Forelimb muscle (tissue), 1 donor: ENCODE data around the gene FBXO2. TPM values are rescaled to one million over a fixed set of nuclear protein-coding genes. Genes with fewer than 3 reads are reported as not detected.
"Not testable (repeated sequence)": the region's sequence is repeated elsewhere in the genome, so short reads cannot be mapped to it uniquely, and the experiment has no call there.

Experiments
- DNase-seq: peaks from one replicate; pipeline ENCODE4 v3.0.0-alpha.2; 2013; ENCODE audit warnings: low read depth
- polyA plus RNA-seq: library from polyadenylated mRNA; unstranded; fragments of 120-200 nt; gene quantifications from one replicate; pipeline ENCODE4 v1.2.1, GENCODE V29; 2013; ENCODE audit not compliant: insufficient read length

FBXO2 gene
- polyA plus RNA-seq, 1 donor: 0.32 TPM

DNA sequence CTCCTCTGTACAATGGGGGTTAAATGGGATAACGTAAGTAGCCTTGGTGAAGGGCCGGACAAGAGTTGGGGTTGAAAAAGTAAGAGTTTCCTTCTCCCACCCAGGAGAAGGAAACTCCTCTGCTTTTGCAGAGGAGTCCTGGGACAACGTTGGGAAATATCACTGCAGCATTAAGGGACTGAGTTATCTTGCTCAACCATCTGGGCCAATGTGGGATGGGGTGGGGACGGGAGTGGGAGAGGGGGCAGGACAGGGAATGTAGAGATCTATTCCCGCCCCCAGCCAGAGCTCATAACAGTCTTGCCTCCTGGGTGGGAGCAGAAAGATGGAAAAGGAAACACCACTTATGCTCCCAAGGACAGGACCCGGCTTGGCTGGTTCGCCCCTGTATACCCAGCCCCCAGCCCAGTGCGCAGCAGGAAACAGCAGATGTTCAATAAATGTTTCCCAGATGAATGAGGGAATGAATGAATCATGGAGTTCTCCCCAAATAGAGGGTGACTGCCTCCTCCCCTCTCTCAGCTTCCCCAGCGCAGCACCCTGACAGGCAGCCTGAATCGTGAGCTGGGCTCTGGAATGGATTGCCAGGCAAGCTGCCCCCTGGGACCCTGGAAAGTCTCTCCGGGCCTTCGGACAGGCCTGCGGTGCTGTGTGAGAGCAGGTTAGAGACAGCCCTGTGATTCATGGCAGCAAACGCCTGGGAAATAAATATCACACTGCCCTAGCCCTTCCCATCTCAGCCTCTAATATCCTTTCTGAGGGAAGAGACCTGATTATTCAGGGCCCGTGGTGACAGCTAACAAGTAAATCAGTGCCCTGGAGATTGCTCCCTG lies 24.8 kb downstream of the FBXO2 start:
- no peak for DNase-seq

DNA sequence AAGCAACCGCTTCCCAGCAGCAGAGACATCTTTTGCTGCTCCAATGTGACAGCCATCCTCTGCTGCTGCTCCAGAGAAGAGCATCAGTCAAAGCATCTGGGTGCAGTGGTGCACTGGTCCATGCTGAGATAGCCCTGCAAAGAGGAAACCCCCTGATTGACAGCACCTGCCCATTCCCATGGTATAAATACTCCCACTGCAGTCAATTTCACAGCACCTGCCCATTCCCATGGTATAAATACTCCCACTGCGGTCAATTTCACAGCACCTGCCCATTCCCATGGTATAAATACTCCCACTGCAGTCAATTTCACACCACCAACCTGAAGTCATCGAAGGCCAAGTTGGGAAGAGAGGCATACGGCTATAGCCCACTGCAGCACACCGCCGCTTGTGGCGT lies 25.5 kb downstream of the FBXO2 start:
- DNase-seq: no peak

DNA sequence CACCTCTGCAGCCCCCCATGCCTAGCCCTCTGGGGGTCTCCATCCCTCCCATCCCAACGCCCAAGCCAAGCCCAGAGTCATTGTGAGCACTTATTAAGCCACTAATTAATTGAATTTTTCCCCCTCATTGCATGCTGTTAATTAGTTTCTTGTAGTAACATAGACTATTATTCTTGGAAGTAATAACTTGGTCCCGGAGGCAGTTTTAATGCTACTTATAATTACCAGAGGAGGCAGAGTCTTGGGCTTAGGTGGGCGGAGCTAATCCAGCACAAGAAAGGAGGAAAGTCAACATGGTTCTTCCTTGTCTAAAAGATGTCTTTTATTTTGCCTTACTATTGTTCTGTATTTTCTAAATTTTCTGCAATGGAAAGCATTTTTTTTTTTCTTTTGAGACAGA lies 27.7 kb downstream of the FBXO2 start:
- no peak for DNase-seq

DNA sequence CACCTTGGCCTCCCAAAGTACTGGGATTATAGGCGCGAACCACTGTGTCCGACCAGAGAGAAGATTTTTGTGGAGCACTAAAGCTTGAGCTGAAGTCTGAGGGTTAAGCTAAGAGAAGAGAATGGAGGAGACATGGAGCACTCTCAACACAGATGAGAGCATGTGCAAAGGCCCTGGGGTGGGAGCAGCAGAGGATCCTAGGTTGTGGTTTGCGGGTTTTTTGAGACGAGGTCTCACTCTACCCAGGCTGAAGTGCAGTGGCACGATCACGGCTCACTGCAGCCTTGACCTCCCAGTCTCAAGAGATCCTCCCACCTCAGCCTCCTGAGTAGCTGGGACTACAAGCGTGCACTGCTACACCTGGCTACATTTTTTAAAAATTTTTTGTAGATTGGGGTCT lies 30.5 kb downstream of the FBXO2 start:
- no peak for DNase-seq

DNA sequence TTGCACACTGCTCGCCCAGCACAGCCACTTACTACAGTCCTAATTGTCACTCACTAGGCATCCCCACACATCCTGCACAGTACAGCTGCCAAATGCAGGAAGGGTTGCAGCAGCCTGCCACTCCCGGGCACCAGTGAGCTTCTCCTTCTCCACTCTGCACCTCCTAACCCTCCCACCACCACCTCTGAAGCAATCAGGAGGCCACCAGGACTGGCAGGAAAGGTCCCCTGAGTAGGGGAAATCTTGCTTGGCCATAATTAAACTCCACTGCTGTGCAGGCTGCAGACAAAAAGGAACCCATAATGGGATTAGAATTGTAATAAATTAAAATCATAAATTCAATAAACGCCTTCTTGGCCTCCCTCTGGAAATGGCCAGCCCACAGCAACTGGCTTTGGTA lies 31.8 kb downstream of the FBXO2 start:
- no peak for DNase-seq

DNA sequence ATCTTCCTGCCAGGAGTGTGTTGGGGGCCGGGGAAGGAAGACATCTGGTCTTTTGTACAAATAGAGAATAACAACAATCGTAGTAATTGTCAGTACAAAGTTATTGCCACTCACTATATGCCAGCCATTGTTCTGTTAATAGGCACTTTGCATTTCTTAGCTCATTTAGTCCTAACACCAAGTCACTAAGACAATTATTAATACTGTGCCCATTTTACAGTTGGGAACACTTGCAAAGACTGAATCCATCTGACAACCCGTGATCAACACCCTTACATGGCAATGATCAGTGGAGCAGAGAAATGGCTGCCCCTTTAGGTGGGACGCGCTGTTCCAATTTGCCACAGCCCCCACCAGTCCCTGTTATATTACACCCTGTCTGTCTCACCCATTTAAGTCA lies 33.3 kb downstream of the FBXO2 start:
- DNase-seq: no peak

DNA sequence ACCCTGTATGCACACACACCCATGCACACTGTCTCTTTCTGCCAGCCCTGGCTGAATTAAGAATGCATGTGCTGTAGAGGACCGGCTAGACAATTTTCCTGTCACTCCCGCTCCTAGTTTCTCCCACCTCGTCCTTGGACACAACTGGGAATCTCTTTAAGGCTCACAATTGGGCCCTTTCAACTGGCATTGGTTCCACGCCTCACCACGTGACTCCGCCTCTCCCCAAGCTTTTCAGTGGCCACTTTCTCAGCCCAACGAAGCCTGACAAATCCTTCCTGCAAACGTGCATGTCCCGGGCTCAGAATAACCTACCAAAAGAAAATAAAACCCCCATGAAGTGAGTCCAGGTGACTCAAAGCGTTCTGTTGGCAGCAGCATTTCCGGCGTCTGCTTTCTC lies 33.8 kb downstream of the FBXO2 start:
- DNase-seq: no peak

DNA sequence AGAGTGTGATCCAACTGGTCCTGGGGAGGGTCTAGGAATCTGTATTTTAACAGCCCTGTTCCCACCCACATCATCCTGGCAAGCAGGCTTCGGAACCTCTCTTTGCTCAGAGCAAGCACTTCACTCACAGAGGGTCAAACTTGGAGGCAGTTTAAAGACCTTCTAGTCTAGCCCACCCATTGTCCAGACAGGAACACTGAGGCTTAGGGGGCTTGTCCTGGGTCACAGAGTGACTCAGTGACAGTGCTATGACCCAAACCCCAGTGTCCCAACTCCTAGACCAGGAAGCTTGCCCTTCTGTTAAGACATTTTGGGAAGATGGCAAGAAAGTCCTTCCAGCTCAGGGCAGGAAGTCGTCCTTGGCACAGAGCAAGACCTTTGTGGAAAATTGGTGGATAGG lies 36.5 kb downstream of the FBXO2 start:
- no peak for DNase-seq

DNA sequence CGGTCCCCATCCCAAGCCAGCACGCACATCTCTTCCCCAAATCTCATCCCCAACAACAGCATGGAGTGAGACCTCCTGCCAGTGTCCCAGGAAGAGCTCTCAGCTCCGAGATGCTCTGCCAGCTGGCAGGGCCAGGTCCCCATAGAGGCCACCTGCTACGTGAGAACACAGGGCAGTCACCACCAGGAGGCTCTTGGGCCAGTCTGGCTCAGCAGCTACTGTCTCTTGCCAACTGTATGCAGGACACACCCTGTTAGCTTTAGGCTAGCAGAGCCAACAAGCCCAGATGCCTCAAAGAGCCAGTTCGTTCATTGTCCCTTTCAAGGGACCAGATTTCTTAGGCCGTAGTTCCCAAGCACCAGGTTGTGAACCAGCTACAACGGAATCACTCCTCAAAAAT lies 36.9 kb downstream of the FBXO2 start:
- no peak for DNase-seq

DNA sequence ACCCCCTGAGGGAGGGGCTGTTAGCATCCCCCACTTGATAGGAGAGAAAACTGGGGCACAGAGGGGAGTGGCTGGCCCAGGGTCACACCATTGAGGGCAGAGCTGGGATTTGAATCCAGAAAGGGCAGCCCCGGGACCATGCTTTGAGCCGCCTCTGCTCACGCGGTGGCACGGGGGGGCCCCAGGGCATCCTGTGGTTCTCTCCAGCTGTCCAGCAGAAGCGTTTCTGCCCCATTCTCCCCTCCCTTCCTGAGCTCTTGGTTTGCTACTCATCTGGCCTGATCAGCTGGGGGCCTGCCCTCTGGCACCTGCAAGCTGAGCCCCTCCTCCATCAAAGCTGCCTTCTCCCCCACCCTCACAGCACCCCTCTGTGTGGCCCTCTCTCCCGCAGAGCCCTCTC lies 37.5 kb downstream of the FBXO2 start:
- DNase-seq: no peak

DNA sequence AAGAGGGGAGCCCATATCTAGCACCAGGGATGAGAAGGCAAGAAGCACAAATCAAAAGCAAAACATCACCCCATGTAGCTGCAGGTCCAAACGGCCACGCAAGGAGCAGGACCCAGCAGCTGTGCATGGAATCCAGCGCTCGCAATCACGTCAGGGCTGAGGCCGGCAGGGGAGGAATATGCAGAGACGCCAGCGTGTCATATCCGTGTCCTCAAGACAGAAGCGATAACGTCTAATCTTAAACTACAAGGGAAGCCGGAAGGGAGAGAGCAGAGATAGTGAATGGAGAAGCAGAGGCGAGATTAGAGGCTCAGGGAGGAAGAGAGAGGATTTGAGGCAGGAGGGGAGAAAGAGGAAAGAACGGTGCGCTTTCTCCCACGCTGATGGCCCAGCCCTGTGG lies 39.1 kb downstream of the FBXO2 start:
- no peak for DNase-seq

DNA sequence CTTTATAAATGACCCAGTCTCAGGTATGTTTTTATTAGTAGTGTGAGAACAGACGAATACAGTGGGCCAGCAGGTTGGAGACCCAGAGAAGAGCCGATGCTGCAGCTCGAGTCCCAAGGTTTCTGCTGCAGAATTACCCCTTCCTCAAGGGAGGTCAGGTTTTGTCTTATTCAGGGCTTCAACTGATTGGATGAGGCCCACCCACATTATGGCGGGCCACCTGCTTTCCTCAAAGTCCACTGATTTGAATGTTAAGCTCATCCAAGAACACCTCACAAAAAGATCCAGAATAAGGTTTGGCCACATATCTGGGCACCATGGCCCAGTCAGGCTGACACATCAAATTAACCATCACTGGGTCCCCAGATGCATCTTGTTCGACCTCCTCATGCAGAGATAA lies 40.9 kb downstream of the FBXO2 start:
- no peak for DNase-seq

DNA sequence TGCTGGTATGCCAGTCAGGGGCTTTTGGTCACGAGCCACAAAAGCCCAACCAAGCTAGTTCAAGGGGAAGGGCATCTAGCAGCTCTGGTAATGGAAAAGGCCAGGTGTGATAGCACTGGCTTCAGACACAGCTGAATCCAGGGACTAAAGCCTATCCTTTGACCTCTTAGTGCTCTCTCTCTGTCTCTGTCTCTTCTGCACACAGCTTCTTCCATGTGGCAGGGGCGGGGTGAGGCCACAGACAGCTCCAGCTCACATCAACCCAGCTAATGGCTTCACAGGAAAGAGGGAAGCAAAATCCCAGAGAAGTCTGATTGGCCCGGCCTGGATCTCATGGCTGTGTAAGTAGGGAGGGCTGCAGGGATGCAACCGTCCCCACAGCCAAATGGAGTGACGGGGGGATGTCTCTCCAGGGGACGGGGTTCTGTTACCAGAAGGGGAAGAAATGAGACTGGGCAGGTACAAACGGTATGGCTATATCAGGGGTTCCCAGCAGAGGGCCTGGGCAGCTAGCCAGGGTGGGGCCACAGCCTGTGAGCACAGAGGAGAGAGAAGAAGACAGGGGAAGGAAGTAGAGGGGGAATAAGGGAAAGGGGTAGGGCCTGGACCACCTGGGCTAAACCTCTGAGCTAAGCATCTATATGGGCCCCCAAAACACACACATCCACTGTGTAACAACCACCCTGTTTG lies 42.4 kb downstream of the FBXO2 start:
- no peak for DNase-seq

DNA sequence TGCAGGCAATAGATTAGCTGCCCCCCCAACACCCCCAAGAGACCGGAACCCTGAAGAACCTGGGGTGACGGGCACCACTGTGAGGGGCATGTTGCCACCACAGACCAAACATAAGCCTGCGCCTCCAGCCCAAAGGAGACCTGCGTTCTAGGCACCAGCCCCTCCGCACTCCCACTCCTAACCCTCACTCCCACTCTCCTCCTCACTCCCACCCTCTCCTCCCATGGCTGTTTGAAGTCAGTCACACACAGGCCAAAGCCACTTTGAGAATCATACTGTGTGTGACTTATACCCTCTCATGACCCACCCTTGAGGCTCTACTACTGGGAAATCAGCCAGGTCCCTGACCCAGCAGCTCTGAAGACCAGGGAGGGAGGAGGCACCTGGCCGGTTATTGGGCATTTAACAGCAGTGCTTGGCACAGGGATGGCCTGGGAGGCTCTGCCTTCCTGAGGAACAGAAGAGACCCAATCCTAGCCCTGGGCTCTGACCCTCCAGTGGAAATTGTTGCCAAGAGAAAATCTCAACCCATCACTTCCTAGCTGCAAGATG lies 43.5 kb downstream of the FBXO2 start:
- no peak for DNase-seq

DNA sequence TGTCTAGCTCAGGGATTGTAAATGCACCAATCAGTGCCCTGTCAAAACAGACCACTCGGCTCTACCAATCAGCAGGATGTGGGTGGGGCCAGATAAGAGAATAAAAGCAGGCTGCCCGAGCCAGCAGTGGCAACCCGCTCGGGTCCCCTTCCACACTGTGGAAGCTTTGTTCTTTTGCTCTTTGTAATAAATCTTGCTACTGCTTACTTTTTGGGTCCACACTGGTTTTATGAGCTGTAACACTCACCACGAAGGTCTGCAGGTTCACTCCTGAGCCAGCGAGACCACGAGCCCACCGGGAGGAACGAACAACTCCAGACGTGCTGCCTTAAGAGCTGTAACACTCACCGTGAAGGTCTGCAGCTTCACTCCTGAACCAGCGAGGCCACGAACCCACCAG lies 44.9 kb downstream of the FBXO2 start:
- DNase-seq: not testable (repeated sequence)

DNA sequence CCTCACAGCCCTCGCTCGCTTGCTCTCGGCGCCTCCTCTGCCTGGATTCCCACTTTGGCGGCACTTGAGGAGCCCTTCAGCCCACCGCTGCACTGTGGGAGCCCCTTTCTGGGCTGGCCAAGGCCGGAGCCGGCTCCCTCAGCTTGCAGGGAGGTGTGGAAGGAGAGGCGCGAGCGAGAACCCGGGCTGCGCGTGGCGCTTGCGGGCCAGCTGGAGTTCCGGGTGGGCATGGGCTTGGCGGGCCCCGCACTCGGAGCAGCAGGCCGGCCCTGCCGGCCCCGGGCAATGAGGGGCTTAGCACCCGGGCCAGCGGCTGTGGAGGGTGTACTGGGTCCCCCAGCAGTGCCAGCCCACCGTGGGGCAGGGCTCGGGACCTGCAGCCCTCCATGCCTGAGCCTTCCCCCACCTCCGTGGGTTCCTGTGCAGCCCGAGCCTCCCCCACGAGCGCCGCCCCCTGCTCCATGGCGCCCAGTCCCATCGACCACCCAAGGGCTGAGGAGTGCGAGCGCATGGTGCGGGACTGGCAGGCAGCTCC lies 45.6 kb downstream of the FBXO2 start:
- DNase-seq: not testable (repeated sequence)

DNA sequence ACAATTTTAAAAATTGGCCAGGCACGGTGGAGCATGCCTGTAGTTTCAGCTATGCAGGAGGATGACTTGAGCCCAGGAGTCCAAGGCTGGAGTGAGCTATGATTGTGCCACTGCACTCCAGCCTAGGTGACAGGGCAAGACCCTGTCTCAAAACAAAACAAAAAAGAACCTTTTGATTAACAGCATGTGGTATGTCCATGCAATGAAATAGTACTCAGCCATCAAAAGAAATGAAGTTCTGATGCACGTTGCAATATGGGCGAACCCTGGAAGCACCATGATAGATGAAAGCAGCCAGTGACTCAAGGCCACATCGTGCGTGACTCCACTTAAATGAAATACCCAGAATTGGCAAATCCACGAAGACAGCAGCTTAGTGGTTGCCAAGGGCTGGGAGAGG lies 47.5 kb downstream of the FBXO2 start:
- no peak for DNase-seq

DNA sequence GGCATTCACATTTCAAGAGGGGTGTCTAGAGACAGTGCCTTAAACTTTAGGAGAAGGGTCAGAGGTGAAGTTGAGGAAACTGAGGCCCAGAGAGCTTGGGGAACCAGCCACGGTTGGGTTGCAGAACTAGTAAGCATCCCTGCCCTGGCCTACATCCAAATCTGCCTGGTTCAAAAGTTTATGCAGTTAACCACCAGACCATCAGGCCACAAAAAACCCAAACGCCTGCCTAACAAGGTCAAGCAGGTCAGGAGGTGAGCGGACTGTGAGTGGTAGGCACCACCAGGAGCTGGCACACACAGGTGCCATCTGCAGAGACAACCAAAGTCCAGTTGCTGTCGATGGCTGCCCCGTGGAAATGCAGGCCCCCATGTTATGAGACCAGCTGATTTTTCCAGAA lies 51.2 kb downstream of the FBXO2 start:
- no peak for DNase-seq

DNA sequence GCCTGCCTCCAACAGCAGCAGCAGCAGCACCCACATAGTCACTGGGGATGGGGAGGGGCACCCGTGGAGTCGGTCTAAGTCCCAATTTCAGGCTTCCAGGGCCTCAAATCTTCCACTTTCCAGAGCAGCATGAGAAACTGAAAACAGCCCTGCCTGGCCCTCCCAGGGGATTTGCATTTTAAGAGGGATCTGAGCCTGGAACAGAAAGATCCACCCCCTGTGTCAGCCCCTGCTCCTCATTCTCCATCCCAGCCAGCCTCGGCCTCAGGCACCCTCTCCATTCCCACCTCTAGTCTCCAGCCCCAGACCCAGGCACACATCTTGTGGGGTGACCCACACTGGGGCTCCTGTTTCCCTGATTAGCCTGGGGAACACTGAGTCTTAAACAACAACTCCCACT lies 51.8 kb downstream of the FBXO2 start:
- no peak for DNase-seq

DNA sequence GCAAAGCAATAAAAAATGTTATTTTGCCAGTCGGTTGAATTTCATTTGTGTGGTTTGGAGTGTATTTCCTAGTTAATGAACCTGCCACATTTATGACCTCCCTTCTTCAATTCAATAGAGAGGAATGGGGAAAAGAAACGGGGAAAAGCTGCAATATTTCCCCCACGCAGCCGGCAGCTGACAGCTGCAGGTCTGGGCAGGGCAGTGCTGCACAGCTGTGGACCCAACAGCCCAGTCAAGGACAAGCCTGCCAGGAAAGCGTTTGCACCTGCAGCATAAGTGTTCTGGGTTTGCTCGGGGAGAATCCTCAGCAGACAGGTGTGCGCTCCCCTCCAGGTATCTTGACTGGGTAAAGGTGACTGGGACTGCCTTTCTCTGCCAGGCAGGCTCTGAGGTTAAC lies 53.4 kb downstream of the FBXO2 start:
- no peak for DNase-seq

DNA sequence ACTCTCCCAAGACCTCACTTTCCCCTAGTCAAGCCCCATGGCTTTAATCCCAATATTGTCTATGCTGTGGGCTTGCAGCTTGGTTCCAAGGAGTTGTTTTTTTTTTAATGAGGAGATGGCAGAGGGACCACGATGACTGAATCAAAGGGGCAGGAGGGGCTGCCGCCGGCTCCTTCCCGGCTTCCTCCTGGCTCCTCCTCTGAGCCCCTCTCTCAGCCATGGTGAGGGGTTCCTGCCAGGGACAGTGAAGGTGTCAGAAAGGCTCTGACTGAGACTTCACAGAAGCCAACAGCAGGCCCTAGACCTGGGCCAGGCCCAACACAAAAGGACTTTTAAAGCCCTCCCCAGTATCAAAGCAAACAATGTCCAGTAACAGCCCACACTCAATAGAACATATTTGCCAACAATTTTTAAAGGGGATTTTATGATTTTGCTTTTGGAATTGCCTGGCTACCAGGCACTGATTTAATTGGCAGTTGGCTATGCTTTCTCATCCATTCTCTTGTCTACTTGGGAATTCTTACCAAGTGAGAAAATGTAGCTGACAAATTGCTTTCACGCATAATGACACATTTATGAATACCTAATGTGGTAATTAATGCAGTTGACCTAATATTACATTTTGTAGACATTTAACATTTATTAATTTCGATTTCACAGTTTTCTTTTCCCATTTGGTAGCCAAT lies 54.2 kb downstream of the FBXO2 start:
- no peak for DNase-seq

DNA sequence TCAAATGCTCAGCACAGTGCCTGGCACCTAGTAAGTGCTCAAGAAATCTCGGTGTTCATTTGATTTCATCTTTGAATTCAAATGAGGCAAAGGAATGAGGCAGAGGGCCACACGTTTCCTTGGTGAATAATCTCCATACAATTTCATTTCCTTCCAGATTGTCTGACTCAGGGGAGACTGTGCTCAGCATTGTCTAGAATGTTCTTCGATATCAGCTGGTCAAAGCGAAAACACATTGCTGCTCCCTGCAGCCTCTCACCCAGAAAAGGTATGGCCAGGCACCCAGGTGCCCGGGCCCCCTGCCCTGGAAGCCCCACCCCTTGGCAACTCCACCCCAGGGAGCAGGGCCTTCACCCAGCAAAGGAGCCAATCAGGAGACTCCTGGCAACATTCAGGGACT lies 55.8 kb downstream of the FBXO2 start:
- no peak for DNase-seq
